Nephron (organoid): Measurements from ENCODE around the gene CNPY4.

Source experiments
- H3K27ac Mint-ChIP-seq, 3 experiments: 2 replicates each; pipeline ENCODE4 v1.8.0; 2020; ENCODE audit warnings: mixed read lengths in 3 of 3, mild to moderate bottlenecking in 2 of 3, moderate library complexity in 1 of 3
- H3K27me3 Mint-ChIP-seq: 2 replicates; pipeline ENCODE4 v1.8.0; 2021; ENCODE audit warnings: low read depth, mild to moderate bottlenecking, moderate library complexity, mixed read lengths
- H3K36me3 Mint-ChIP-seq: 2 replicates; pipeline ENCODE4 v1.8.0; 2020; ENCODE audit warnings: low read depth, mixed read lengths
- H3K4me1 Mint-ChIP-seq: 2 replicates; pipeline ENCODE4 v1.8.0; 2020; ENCODE audit warnings: mixed read lengths
- H3K4me3 Mint-ChIP-seq, 3 experiments: 2 replicates each; pipeline ENCODE4 v1.8.0; 2020; ENCODE audit warnings: mild to moderate bottlenecking in 3 of 3, mixed read lengths in 3 of 3, moderate library complexity in 2 of 3
- H3K9me3 Mint-ChIP-seq: 2 replicates; pipeline ENCODE4 v1.8.0; 2020; ENCODE audit warnings: mixed read lengths
- CTCF ChIP-seq, 3 experiments: fragments of 200-600 bp; sonication (generic); IDR thresholded peaks; one replicate each; pipeline ENCODE4 v1.5.0; 2021; ENCODE audit warnings: antibody characterized with exemption in 3 of 3; ENCODE audit not compliant: unreplicated experiment in 3 of 3

CNPY4 gene

DNA sequence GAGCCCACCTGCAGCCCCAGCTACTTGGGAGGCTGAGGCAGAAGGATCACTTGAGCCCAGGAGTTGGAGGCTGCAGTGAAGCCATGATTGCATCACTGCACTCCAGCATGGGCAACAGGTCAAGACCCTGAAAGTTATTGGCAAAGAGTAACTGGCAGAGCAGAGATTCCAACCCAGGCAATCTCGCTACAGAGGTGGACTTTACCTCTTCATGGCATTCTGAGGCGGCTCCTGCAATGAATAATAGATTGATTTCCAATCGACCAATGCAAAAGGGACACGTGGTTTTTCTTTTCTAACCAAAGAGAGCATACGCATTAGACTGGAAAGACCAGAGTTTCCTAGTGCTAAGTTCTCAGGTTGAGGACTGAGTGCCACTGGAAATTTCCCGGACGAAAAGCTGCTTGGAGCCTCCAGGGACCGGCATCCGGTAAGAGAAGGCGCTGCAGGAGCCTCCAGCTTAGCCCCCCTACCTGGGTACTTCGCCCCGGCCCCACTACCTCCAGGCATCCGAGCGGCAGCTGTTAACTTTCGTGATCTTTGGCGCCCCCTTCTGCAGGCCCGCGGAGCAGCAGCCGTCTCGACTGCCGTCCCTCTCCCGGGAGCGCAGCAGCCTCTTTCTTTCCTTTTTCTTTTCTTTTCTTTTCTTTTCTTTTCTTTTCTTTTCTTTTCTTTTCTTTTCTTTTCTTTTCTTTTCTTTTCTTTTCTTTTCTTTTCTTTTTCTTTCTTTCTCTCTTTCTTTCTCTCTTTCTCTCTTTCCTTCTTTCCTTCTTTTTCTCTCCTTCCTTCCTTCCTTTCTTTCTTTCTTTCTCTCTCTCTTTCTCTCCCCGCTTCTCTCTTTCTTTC, 11.4 kb downstream of the CNPY4 start:
- Mint-ChIP-seq H3K9me3 (no peaks in the 10 kb centered on the region), H3K4me1 (peaks cover 17% of the 10 kb centered on the region), H3K36me3 (no peaks in the 10 kb centered on the region), H3K27me3 (peaks cover 3% of the 10 kb centered on the region), H3K27ac (no peak overlapping the region), H3K4me3 (peak overlapping the region; percentile 24 to 32 (median 29))
- TF ChIP-seq CTCF (IDR thresholded peaks at IDR 0.05; ENCODE audit: unreplicated experiment in 3 of 3), result peak; percentile 89 to 95 (median 95)

- no peak overlapping the region for H3K27ac Mint-ChIP-seq
- H3K9me3 Mint-ChIP-seq, result no peaks in the 10 kb centered on the region
- no peaks in the 10 kb centered on the region for H3K36me3 Mint-ChIP-seq
- TF ChIP-seq CTCF (IDR thresholded peaks at IDR 0.05; ENCODE audit: unreplicated experiment in 3 of 3), result no peak
- no peak overlapping the region for H3K4me3 Mint-ChIP-seq
- H3K4me1 Mint-ChIP-seq, result peaks cover 12% of the 10 kb centered on the region
- H3K27me3 Mint-ChIP-seq, result peaks cover 8% of the 10 kb centered on the region
These were observed 12.7 kb downstream of the CNPY4 start for GRCh38 chr7:100132126-100132525.

- TF ChIP-seq CTCF (IDR thresholded peaks at IDR 0.05; ENCODE audit: unreplicated experiment in 3 of 3), result peak; percentile 75 to 89 (median 85)
- Mint-ChIP-seq H3K4me1 (peaks cover 12% of the 10 kb centered on the region), H3K27ac (peak overlapping the region in 1 of 3 experiments; percentile 5), H3K4me3 (peak overlapping the region in 1 of 3 experiments; percentile 1), H3K27me3 (peaks cover 8% of the 10 kb centered on the region), H3K36me3 (no peaks in the 10 kb centered on the region), H3K9me3 (no peaks in the 10 kb centered on the region)
These were observed 13.3 kb downstream of the CNPY4 start for GRCh38 chr7:100132697-100133151.

DNA sequence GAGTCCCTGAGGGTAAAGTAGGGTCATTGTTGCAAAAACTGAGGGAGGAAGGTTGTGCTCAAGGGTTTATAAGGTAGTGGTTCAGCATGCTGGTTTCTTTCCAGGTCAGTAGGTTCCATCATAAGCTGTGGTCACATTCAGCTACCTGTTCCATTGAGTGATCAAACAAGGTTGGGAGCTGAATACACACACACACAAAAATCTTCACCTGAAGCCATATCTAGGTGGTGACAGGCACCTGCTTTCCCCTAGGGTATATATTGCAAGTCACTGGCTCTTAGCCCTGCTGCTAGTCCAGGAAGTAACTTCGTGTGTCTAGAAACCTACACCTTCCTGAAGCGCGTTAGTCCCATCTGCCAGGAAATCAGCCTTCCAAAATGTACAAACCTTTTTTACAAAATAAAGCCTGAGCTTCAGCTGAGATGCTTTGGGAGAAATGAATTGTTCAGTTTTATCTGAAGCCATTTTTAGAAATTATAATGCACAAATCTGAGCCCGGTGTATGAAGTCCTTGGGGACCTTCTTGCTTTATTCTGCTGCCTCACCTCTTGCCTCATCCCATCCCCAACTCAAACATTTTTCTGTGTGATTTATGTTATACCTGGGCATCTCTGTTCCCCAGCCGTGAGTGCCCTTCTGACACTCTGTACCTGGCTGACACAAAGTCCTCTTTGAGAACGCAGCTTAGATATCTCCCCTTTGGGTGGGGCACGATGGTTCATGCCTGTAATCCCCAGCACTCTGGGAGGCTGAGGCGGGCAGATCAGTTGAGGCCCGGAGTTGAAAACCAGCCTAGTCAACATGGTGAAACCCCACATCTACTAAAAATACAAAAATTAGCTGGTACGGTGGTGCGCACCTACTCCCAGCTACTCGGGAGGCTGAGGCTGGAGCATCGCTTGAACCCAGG, 18.7 kb downstream of the CNPY4 start:
- no peak overlapping the region for H3K4me3 Mint-ChIP-seq
- H3K27ac Mint-ChIP-seq, result no peak overlapping the region
- TF ChIP-seq CTCF (IDR thresholded peaks at IDR 0.05; ENCODE audit: unreplicated experiment in 3 of 3), result no peak
- no peaks in the 10 kb centered on the region for H3K36me3 Mint-ChIP-seq
- H3K4me1 Mint-ChIP-seq, result no peaks in the 10 kb centered on the region
- peaks cover 12% of the 10 kb centered on the region for H3K27me3 Mint-ChIP-seq
- H3K9me3 Mint-ChIP-seq, result no peaks in the 10 kb centered on the region

DNA sequence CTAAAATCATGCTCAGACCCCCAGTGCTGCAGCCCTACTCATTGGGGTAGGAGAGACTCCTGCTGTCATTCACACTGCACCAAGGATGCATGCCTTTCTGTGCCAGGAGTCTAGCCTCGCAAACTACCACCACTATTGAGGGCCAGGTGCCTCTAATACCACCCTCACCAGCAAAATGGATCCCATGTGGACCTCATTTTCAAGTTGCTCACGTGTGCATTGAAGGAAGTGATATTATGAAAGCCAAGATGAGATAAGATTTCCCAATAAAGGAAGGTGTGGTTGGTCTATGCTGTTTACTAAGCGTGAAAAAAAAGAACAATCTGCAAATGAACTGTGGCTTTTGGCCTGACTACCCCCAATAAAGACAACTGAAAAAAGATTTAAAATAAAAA, 22.1 kb downstream of the CNPY4 start:
- Mint-ChIP-seq H3K4me1 (no peaks in the 10 kb centered on the region), H3K36me3 (no peaks in the 10 kb centered on the region), H3K27ac (no peak overlapping the region), H3K4me3 (no peak overlapping the region), H3K27me3 (peaks cover 4% of the 10 kb centered on the region), H3K9me3 (no peaks in the 10 kb centered on the region)
- no peak for TF ChIP-seq CTCF (IDR thresholded peaks at IDR 0.05; ENCODE audit: unreplicated experiment in 3 of 3)
